Kidney epithelial cell (primary cell): Measurements from ENCODE around the gene SCN1B. TPM values are rescaled to one million over a fixed set of nuclear protein-coding genes. Genes with fewer than 3 reads are reported as not detected.

ENCODE experiments used
- DNase-seq: peaks from one replicate; pipeline ENCODE4 v3.0.0-alpha.2; 2010; ENCODE audit warnings: low read depth
- H3K27me3 ChIP-seq: 2 replicates; pipeline ENCODE4 v1.6.0; 2011; ENCODE audit warnings: low read length; ENCODE audit not compliant: control insufficient read depth, insufficient read depth
- H3K36me3 ChIP-seq: 2 replicates; pipeline ENCODE4 v1.5.1; 2011; ENCODE audit warnings: low read length; ENCODE audit not compliant: control insufficient read depth, insufficient read depth
- H3K4me3 ChIP-seq: 2 replicates; pipeline ENCODE4 v1.5.1; 2011; ENCODE audit warnings: low read depth, mild to moderate bottlenecking, control low read depth, low read length
- CTCF ChIP-seq: IDR thresholded peaks from 2 replicates; pipeline ENCODE4 v1.5.1; 2011; ENCODE audit warnings: mild to moderate bottlenecking, moderate library complexity, low read length, control low read depth, inconsistent platforms; ENCODE audit not compliant: insufficient read depth, poor library complexity, severe bottlenecking
- total RNA-seq: library from RNA; depleted of rRNA; stranded (reverse); fragments of >200 nt; gene quantifications from 2 replicates; pipeline ENCODE4 v1.2.3, GENCODE V29; 2015

Gene SCN1B
- total RNA-seq, 1 donor from 2014 or later, result 1.8 TPM

GRCh38 chr19:35015954-35016351 lies 14.3 kb upstream of the SCN1B start:
- Histone ChIP-seq H3K4me3 (no peak overlapping the region), H3K27me3 (no peaks in the 10 kb centered on the region), H3K36me3 (peaks cover 4% of the 10 kb centered on the region)
- no peak for TF ChIP-seq CTCF
- no peak for DNase-seq

GRCh38 chr19:35017507-35017906 lies 12.8 kb upstream of the SCN1B start:
- TF ChIP-seq CTCF, result no peak
- Histone ChIP-seq H3K4me3 (no peak overlapping the region), H3K36me3 (peaks cover 3% of the 10 kb centered on the region), H3K27me3 (no peaks in the 10 kb centered on the region)
- DNase-seq, result no peak

GRCh38 chr19:35018379-35018778 lies 11.9 kb upstream of the SCN1B start:
- no peak overlapping the region for H3K4me3 ChIP-seq
- TF ChIP-seq CTCF, result no peak
- H3K36me3 ChIP-seq, result peaks cover 3% of the 10 kb centered on the region
- H3K27me3 ChIP-seq, result no peaks in the 10 kb centered on the region
- DNase-seq, result no peak

- Histone ChIP-seq H3K36me3 (peaks cover 3% of the 10 kb centered on the region), H3K27me3 (no peaks in the 10 kb centered on the region), H3K4me3 (no peak overlapping the region)
- TF ChIP-seq CTCF, result no peak
- DNase-seq, result no peak
These were observed 11.1 kb upstream of the SCN1B start for GRCh38 chr19:35019144-35019543.

- DNase-seq, result no peak
- no peak for TF ChIP-seq CTCF
- no peak overlapping the region for H3K4me3 ChIP-seq
- no peaks in the 10 kb centered on the region for H3K27me3 ChIP-seq
- peaks cover 5% of the 10 kb centered on the region for H3K36me3 ChIP-seq
These were observed 9.3 kb upstream of the SCN1B start for GRCh38 chr19:35021016-35021415.

- Histone ChIP-seq H3K36me3 (peaks cover 5% of the 10 kb centered on the region), H3K4me3 (no peak overlapping the region), H3K27me3 (no peaks in the 10 kb centered on the region)
- no peak for TF ChIP-seq CTCF
- DNase-seq, result no peak
These were observed 8.7 kb upstream of the SCN1B start for GRCh38 chr19:35021596-35021995.
